Globus pallidus (tissue), 1 donor: ENCODE results near the gene RRP7A.
"Not testable (repeated sequence)": the region's sequence is repeated elsewhere in the genome, so short reads cannot be mapped to it uniquely, and the experiment has no call there.

Source experiments
- DNase-seq: peaks from one replicate; pipeline ENCODE4 v3.0.0-alpha.2; 2015; ENCODE audit warnings: low spot score

The RRP7A gene

DNA sequence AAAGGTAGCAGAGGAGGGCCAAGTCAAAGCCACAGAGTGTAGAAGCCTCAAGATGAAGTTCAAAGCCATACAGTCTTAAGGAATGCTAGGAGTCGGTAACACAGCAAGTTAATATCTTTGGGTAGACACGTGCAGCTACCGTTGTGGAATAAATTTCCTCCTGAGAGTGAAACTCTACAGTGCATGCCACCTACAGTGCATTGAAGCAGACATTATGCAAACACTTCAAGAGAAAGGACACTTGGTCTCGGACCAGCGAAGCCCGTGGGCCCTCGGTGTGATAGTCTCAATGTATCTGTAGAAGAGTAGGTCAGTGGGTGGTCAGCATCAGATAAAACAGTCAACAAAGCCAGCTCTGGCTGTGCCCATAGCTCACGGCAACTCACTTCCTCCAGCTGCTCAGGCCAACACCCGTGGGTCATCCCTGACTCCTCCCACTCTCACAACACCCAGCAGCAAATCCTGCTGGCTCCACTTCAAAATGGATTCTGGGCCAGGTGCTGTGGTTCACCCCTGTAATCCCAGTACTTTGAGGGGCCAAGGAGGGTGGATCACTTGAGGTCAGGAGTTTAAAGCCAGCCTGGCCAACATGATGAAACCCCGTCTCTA lies 24.0 kb downstream of the RRP7A start:
- not testable (repeated sequence) for DNase-seq

DNA sequence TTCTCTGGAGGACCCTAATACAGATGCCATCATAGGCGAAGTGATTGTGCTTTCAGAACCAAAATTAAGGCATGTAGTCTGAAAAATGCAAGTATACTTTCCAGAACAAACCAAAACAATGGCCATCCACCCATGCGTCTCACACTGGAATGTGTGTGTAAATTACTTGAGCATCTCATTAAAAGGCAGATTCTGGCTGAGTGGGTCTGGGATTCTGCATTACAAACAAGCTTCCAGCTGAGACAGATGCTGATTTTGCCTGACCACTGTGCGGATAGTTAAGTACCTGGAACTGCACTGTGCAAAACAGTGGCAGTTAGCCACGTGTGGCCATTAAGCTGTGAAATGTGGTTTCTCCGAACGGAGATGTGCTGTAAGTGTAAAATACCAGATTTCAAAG lies 26.2 kb downstream of the RRP7A start:
- DNase-seq: no peak

DNA sequence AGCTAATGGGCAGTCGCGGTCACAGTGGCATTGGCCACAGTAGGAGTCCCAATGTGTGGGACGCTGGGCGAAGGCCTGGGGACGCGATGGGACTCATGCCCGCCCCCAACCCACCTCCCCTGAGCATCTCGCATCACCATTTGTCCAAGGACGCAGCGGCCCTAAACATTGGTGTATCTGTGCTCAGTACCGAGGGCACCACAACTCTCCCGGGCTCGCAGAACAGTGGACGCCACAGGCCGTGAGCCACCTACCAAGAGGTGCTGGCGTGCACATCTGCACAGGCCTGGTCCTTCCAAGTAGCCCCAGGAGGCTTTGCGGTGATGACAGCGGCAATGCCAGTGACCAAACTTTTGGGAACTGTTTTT lies 27.3 kb downstream of the RRP7A start:
- DNase-seq: no peak

DNA sequence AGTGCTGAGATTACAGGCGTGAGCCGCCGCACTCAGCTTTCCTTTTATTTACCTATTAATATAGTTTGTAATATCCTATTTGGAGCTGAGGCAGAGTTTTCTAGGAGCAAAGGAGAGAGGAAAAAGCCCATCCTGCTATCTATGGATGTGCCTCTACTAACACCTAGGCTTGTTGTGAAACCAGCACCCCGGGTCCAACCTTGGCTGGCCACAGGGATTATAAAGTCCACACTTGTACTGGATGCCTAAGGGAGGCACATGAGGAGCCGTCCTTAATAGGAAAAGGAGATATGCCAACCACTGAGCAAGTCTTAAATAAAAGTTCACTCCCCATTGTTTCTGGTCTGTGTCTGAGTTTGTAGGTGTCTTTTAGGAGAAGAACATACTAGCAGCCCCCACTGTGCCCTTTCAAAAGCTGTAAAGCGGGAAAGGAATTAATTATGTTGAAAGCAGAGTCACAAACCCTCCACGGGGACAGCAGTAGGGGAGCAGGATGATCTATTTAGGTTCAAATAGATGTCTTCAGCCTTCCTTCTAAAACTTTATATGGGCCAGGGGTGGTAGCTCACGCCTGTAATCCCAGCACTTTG lies 29.3 kb downstream of the RRP7A start:
- DNase-seq: no peak

DNA sequence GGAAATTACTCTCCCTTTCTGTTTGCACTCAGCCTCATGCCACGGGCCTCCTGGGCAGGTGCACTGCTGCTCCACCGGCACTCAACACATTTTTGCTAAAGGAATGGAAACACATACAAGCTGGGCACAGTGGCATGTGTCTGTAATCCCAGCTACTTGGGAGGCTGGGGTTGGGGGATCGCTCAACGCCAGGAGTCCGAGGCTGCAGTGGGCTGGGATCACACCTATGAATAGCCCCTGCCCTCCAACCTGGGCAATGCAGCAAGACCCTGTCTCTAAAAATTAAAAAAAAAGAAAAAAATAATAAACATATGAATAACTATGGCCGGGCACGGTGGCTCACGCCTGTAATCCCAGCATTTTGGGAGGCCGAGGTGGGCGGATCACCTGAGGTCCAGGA lies 30.6 kb downstream of the RRP7A start:
- DNase-seq: no peak

DNA sequence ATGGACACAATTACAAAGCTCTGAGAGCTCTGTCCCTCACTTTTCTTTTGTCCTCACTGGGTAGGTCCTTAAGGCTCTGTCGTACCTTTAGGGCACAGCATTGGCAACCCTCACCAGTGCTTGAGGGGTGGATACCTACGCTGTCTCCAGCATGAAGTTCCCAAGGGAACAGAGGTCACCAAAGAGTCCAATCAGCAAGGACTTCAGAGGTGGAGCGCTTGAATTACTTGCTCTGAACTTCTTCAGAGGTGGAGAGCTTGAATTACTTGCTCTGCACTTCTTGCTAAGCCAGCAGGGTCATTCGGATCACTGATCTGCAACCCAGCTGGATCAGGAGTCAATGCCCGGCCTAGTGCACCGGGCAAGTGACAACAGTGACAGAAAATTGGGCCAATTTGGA lies 35.1 kb downstream of the RRP7A start:
- DNase-seq: no peak

DNA sequence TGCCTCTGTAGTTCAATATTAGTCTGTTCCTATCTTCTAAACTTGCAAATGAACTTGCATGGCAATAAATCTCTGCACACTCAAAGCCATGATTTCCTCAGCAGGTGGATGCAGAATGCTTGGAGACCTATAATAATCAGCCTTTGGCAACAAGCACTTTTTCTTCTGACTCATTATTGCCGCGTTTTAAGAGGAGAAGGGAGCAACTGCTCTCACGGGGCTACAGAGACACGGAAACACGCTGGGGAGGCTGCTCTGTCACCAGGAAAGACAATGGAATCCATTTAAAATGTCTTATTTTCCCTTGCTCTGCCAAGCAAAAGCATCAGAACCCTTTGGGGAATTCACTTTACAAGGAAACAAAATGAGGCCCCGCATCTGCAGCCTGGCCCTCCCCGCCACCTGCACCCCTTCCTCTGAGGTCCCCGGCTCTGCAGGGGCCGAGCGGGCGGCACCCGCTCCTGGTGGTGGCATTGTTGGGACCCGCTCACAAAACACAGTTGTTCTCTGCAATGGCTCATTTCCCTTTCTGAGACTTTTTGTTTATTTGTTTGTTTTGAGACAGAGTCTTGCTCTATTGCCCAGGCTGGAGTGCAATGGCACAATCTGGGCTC lies 35.9 kb downstream of the RRP7A start:
- DNase-seq: not testable (repeated sequence)

DNA sequence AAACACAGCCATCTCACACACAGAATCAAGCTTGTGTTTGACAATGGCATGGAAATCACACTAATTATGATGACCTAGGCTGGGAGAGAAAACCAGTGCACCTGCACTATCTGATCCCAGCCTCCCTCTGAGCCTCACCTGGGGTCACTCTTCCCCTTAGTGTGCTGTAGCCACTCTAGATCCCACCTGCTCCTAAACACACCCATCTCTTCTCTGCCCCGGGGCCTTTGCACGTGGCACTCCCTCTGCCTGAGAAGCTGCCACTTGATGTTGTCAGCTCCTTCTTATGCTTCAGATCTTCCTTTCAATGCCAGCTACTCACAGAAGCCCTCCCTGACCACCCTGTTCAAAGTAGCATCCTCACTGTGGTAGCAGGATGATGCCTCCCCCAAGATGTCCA lies 44.5 kb downstream of the RRP7A start:
- DNase-seq: no peak

DNA sequence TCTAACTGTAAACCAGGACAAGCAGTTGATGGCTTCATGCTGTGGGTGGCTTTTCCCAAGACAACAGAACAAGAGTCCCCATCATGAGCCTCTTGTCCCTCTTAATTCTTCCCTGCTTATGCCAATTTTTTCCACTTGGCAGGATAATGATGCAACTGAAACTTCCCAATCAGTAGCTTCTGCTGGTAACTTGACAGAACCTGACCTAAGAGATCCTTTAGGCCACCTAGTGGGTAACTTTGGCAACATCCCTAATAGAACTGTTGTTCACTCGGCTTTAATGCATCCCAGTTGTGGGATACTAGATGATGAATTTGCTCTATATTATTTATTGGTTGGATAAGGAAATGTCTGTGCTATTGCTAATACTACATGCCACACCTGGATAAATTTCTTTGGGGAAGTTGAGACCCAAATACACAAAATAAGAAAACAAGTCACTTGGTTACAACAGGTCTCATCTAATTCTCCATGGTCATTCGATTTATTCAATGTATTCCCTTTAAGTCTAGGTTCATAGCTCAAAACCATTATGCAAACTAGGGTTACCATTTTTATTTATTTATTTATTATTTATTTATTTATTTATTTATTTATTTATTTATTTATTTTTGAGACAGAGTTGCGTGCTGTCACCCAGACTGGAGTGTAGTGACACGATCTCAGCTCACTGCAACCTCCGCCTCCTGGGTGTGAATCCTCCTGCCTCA lies 46.0 kb downstream of the RRP7A start:
- peak; percentile 41 for DNase-seq

DNA sequence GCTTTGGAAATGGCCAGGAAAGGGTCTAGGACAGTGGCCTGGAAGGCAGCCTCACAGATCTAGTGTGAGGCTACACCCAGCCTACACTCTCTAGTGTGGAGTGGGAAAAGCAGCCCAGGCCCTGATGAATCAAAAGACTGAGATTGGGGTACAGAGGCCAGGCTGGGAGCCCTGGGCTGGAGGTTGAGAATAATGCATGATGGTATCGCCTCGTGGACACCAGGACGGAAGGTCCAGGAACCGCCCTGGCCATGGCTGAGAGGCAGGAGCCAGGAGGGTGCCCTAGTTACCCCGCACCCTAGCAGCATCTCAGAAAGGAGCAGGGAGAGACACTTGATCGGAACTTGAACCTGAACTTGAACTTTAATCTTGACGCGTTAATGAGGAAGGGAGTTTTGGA lies 46.9 kb downstream of the RRP7A start:
- DNase-seq: no peak

DNA sequence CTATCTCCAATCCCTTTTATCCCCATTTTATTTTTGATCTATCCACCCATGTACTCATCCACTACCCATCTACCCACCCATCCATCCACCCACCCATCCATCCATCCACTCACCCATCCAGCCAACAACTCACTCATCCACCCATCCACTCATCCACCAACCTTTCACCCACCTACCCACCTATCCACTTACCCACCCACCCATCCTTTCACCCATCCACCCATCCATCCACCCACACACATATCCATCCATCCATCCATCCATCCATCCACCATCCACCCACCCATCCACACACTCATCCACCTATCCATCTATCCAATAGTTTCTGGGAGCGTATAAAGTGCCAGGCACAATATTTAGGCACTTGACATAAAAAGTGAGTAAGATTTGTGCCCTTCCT lies 48.2 kb downstream of the RRP7A start:
- no peak for DNase-seq

DNA sequence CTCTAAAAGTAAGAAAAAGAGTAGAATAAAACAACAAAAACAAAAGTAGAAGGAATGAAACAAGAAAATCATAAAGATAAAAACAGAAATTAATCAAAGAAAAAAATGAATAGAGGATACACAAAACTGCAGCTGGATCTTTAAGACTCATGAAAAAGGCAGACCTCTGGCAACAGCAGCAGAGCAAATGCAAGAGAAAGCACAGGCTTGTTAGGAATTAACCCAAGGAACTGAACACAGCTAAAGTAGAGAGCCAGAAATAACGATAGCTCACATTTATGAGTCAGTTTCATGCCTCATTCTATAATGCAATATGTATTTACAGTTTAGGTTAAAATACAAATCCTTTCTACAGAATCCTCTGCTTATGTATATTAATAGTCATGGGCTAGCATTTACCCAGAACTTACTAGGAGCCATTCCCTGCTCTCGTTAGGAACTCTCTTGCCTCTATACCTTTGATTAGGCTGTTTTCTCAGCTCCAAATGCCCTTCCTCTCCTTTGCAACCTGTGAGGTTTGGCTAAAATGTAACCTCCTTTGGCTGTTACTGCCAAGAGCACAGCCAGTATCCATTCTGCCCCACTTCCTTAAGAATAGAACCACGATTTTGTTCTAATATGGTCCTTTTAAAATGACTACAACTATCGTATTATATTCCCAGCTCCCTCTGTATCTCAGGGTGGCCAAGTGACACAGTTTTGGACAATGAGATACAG lies 49.1 kb downstream of the RRP7A start:
- DNase-seq: no peak

DNA sequence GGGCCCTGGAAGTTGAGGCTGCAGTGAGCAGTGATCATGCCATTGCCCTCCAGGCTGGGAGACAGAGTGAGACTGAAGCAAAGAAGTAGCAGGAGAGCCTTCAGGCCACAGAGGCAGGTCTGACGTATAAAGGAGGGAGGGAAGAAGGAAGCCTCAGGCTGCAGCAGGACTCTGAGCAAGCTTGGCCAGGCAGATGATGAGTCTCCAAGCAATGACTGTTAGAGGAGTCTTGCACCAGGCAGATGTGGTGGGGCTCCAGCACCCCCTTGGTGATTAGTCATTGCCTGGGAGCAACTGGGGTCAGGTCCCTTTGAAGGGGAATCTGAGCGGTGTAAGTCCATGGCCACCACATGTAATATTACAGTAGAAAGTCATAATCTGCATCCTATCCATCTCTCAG lies 50.8 kb downstream of the RRP7A start:
- DNase-seq: no peak

DNA sequence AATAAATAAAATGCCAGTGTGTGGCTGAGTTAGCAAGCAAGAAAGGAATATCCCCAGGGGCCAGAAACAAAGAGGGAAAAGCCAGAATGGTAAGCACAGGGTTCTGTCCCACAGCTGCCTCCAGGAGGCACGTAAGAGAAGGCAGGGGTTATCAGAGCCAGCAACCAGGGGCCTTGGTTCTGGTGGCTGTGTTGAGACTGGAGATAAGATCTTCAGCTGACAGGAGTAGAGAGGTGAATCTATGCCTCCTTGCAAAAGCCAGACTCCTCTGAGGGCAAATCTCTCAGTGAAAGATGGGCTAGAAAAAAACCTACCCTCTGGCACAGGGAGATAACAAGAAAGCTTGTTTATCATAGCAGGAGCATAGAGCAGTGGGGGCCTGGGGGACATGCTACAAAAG lies 57.6 kb downstream of the RRP7A start:
- no peak for DNase-seq

DNA sequence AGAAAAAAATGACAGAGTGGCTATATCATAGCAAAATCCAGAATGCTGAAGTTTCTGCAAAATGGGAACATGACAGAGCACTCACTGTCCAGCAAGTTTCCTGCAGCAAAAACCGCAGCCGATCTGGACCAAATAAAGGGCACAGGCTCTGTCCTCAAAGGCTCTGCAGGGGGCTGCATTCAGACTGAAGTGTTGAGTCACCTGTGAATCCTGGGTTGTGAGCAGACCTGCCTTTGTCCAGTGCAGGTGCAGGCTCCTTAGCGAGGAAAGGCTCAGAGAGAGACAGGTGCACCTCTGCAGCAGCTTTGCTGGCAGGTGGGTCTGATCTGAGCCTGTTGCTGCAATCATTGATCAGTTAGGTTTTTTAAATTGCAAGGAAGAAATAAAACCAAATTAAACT lies 58.1 kb downstream of the RRP7A start:
- no peak for DNase-seq
